Amniotic stem cell (primary cell): ENCODE measurements around the gene ARHGAP15.

Source experiments
- DNase-seq: peaks from one replicate; lab custom pipeline; 2025; lab: John Stamatoyannopoulos, UW

ARHGAP15 gene

DNA sequence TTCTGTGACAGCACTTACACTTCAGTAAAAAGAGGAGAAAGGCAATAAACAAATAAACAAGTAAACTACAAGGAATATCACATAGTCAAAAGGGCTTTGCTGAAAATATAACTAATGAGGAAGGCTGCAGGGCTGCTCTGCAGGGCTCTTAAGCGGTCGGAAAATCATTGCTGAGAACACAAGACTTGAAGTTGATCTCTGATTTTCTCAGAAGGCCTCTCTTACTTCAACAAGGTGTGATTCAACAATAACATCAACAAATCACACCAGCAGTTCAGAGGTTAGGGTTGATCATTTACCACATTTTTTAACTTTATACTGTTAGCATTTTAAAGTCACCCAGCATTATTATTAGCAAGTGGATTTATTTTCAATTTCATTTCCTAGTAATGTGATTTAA lies 215.6 kb downstream of the ARHGAP15 start:
- DNase-seq: no peak

DNA sequence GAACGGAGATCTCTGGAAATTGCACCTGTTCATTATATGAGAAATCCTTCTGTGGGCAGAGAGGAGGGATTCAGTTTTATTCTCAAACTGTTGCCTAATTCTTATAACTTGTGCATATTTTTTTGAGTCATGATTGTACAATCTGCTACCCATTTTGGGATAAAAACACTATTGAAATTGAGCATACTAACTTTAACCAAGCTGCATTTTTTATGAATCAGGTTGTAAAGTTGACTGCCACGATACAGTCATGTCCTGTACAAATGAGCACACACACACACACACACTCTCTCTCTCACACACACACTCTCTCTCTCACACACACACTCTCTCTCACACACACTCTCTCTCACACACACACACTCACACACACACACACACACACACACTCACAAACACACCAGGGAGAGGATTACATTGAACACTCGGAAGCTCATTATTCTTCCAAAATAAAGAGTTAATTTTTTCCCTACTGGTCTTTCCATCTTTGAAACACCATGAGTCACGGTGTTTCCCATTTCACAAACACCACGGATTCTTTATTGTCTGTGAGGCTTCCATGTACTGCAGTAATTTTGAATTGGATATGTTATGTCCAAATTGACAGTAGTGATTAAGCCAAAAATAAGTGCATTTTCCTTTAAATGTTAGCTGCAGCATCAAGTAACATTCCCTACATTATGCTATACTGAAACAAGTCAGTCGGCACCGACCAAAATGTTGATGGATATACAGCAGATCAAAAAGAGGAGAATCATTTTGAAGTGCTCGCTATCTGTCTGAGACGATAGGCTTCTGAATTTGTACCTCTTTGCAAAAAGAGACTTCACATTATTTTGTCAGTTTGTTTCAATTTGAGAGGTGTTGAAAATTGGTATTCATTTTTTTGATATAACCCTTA lies 216.9 kb downstream of the ARHGAP15 start:
- no peak for DNase-seq

DNA sequence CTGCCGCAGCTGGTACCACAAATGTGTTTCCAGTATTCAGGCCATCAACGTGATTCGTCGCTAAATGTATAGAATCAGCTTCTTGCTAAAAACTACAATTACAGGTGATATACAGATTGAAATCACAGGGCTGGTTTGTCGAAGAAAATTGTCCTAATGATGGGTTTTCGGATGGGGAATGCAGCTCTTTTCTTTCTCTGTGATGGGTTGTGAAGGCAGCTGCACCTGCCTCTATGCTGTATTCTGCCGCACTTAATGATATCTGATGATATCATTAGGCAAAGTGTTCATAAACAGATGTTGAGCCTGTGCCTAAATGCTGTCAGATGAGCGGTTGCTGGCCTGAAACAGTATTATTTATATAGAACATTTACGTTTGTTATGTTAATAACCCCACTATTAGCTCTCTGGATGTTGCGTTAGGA lies 218.1 kb downstream of the ARHGAP15 start:
- no peak for DNase-seq

DNA sequence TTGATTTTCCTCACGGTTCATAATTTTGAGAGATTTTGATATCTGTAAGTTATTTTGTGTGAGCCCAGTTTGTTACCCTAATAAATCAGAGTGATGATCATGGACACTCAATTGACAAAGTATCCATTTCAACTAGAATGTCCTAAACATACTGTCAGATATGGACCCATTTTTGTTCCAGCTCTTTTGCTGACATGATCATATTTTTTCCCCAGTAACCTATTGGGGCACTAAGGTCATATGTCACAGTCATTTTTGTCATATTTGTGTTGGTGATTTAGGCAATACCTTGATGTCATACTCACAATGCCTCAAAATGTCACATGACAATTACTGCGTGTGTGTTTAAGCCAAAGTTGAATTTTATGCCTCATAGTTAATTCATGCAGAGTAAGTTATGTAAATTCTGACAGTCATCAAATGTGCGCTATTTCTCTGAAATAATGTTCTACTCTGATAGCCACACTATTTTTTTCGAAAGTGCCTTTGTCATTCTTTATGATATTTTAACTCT lies 218.7 kb downstream of the ARHGAP15 start:
- DNase-seq: no peak

DNA sequence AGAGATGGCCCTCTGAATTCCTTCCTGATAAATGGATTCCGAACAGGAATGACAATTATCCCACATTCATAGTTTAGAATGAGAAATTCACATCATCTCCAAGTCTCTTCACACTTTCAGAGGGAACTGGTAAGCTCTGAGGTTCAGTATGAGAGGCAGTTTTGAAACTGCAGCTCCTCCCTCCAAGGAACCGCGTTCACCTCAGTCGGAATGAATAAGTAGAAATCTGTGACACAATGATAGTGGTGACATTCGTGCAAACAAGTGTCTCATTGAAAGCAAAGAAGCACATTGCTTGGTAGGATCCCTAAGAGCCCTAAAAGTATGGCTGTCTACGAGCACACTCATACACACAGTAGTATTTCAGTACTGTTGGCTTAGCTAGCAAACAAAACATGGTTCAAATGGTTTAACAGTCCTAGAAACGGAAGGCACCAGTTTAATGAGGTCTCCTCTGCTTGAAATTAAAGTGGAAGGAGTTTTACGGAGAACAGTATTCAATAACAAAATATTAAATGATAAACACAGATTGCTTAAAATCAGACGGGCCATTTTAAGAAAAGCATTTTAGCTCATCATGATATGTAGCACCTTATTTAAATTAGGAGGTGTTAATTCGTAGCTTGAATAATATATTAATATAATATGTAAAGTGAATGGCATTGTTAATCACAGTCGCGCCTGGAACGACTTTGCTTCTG lies 225.0 kb downstream of the ARHGAP15 start:
- DNase-seq: no peak

DNA sequence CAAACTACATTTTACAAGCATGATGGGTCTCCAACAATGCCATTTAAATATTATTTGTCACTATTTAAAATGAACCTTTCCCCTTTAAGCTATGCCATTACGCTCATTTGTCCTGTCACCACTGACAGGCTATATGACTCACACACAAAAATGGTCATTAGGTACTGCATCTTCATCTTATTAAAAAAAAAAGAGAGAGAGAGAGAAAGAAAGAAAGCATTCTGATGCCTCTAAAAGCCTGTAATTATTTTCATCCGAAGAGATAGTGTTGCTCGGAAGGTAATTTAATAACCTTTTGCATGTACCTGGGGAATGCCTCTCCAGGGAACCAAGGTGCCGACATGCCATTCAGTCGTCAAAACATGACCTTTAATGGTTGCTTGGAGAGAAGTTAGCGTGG lies 226.7 kb downstream of the ARHGAP15 start:
- DNase-seq: no peak

DNA sequence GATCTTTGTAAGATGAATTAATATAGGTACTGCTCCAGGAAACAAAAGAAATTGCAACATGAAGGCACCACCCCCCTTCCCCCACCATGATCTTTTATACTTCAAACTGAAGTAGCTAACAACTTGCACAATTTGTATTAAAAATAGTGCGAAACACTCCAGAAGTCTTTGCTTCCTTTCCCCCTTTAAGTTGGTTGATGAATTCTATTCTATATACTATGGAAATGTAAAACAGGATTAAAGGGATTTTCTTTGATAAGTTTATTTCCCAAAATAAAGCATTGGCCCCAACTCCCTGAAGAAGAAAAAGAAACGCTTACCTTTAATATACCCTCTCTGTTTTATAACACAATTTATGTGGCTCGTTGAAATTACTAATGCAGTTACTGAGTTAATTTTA lies 227.1 kb downstream of the ARHGAP15 start:
- DNase-seq: no peak

DNA sequence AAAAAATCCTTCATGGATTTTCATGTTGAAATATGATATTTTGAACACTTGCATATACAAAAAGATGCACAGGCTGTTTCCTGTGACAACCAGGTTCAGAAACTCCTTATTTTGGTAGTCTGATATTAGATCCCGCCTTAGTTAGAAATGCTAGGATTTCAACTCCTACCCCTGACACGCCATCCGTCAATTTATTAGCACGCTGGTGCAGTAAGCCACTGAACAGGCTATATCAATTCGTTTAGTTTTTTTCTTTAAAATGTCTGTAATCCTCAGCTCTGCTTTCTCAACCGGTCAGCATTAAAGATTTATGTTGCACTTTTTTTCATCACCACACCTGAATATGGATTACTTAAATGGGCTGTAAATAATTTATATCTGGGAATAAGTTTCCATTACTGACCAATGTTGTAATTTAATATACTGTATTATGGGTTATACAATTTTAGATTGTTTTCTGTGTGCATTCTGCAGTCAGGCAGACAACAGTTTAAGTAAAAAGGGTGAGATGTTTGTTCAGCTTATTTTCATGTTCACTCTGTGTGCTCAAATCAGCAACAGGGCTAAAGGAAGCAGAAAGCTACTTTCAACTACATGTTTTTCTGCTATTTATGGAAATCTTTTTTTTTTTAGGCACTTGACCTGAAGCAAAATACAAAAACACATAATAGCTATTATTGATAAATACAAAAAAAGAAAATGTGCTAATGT lies 227.7 kb downstream of the ARHGAP15 start:
- DNase-seq: no peak

DNA sequence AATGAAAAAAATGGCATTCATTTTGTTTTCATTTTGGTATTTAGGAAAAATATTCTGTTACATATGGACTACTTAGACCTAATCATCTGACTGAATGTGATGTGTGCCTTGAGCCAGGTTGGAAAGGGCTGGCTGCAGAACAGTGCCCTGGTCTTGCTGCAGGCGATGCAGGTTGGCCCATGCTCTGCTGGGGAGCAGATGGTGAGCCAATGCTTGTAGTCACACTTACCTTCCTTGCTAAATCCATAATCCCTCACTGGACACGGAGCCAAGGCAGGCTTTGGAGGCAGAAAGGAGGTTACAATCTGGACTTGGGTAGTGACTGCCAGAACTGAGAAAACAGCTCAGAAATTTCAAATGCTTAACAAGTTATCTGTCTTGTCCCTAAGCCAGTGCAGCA lies 228.7 kb downstream of the ARHGAP15 start:
- no peak for DNase-seq

DNA sequence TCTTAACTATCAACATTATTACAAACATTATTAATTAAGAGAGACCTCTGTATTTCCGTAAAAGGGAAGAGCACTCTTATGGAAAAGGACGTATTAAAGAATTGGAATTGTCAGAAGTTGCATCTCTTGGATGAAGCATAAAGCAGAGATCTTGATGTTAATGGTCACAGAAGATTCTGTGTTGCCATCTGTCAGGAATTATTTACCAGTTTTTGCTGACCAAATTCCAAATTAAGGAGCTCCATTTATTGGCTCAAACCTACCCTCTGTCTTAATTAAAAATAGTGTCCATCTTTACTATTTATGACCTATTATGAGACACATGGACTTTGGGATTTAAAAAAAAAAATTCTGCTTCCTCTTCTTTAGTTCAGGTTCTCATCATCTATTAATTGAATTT lies 232.1 kb downstream of the ARHGAP15 start:
- DNase-seq: no peak

DNA sequence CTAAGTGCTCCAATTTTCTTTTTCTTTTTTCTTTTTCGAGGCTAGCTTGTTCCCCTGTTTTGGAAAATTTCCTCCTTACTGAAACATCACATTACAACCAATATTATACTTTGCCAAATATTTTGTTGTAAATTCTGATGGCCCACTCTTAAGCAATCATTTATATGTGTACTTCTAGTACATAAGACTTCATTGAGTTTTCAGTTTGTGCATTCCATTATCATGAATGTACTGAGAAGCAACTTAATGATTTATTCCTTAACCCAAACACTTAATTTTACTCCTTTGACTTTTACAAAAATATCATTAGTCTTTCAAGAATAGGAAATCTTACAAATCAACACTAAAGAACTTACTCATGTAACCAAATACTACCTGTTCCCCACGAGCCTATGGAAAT lies 242.4 kb downstream of the ARHGAP15 start:
- no peak for DNase-seq

DNA sequence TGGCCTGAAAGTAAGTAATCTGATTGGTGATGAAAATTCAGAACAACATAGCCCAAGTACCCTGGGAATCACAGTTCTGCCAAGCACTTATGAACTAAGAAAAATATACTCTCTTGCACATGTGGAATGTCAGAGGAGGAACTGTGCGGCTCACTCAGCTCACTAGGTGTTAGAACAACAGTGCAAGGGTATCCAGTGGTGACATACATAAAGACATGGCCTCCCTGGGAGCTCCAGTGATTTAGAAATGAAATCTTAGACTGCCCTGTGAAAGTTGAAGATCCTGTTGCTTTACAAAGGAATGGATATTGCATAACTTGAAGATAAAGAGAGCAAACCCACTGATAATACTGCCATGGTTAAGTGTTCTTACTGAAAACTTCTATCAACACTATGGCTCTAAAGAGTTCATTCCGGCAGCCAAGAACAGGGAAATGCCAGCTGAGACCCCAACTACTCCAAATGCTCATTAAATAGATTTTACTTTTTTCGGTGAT lies 246.2 kb downstream of the ARHGAP15 start:
- no peak for DNase-seq

DNA sequence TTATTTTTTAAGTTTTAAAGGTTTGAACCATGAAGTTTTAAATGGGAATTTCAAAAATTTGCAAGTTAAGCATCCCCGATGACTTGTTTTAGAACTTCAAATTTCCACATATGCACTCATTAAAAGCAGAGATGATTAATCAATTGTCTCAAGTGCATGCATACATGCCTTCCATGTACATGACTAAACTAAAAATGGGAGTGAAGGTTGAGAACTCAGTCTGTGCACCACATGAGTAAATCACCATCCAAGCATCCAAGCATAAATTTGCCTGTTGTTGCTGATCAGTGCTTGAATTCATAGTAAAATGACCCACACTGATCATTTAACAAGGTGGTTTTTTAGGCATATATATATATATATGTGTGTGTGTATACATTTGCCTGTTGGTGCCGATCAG lies 249.8 kb downstream of the ARHGAP15 start:
- no peak for DNase-seq

DNA sequence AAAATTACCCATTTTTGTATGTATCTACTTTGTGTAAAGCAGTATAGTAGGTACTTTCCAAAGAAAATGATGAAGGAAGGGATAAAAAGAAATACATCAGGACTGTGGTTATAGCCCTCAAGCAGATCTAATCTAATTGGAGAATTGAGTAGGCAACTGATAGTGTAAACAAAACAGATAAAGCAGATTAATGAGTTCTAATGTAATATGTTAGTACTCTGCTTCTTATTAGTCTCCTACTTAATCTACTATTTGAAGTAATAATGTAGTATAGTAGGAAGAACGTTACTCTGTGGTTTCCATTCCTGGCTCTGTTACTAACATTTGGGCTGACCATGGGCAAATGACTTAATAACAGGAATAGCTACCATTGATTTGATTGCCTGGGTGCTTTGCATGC lies 250.7 kb downstream of the ARHGAP15 start:
- DNase-seq: no peak

DNA sequence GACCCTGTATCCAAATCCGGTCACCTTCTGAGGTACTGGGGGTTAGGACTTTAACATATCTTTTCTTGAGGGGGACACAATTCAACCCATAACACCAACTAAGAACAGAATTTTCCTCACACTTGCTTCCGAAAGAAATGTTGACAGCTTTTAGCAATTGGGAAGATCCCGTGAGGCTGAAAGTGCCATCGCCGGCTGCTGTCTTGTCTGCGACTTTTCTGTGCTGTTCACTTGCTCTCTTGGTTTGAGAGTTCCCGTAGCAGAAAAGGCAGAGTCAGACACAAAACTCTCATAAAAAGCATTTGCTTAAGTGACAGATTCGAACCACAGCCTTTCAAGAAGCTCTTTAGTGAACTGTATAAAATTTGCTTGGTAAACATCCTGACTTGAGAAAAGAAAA lies 253.4 kb downstream of the ARHGAP15 start:
- no peak for DNase-seq

DNA sequence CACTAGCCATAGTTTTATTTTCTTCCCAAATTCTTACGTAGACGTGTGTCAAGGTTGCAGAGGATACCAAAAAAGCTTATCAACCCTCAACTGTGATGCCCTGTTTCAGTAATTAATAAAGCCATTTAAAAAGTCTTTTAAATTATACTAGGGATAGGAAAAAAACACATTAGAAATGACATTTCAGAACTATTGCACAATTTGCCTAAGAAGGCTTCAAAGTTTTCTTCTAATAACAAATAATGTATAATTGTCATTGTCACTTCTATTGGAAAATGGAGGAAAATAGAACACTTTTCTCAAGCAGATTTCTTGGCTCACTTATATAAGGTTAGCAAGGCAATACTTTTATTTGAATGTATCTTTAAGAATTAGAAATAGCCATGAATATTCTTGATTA lies 253.8 kb downstream of the ARHGAP15 start:
- DNase-seq: no peak

DNA sequence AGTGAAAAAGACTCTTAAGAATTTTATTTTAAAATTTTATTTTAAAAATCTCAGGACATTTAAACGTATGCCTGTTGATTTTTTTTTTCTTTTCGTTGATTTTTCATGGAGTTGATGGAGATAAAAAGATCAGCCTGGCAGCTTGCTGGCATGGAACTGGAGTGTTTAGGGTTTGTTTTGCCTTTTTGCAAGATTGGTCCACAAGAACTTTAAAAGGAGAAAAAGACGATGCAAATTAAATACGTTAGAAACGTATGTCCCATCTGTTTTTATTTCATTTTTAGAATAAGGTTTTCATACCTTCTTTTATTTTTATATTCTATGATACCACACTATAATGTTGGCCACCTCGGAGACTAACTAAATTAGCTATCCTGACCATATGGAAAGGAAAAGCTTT lies 254.9 kb downstream of the ARHGAP15 start:
- no peak for DNase-seq

DNA sequence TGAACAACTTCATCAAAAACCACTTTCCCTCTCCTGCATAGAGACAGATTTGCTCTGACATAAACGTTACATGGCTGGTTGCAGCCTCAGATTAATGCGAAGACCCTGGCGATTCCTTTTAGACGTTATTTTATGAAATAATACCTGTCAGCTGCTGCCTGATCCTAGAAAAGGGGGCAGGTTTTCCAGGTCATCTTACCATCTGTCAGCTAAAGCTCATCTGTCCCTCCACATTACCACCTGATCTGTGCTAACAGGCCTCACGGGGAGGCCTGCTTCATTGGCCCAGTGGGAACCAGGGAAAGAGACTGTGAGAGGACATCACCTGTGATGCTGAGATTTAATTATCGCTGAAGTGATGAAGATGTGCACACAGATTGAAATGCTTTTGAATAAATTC lies 261.0 kb downstream of the ARHGAP15 start:
- DNase-seq: no peak

DNA sequence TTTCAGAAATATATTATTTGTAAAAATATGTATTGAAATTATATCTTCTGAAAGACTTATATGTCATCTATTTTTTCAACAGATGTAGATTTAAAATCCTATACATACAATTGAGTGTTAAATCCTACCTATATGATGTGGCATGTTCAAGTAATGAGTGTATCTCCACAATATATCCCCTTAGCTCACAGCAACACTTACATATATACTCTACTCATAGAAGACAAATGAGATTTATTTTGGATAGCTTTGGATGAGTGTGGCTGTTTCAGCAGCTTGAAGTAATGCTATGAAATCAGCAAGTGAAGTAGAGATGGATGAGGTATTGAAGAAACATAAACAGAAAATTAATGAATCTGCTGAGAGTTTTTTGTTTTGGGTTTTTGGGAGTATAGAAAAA lies 263.1 kb downstream of the ARHGAP15 start:
- DNase-seq: no peak

DNA sequence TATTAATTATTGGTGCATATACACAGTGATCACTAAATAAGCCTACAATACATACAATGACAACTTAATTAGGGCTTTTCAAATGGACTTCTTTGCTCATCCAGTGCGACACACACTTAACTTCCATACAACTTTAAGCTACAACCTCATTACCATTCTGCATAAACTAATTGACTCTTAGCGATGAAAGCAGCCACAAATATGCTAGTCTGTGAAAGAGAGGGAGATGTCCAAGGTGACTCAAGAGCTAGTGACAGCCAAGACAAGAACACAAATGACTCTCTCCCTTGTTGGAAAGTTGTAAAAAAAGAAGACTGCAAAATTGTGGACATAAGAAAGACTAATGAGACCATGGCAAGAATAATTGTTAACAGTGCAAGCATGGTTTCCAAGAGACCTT lies 264.8 kb downstream of the ARHGAP15 start:
- no peak for DNase-seq

DNA sequence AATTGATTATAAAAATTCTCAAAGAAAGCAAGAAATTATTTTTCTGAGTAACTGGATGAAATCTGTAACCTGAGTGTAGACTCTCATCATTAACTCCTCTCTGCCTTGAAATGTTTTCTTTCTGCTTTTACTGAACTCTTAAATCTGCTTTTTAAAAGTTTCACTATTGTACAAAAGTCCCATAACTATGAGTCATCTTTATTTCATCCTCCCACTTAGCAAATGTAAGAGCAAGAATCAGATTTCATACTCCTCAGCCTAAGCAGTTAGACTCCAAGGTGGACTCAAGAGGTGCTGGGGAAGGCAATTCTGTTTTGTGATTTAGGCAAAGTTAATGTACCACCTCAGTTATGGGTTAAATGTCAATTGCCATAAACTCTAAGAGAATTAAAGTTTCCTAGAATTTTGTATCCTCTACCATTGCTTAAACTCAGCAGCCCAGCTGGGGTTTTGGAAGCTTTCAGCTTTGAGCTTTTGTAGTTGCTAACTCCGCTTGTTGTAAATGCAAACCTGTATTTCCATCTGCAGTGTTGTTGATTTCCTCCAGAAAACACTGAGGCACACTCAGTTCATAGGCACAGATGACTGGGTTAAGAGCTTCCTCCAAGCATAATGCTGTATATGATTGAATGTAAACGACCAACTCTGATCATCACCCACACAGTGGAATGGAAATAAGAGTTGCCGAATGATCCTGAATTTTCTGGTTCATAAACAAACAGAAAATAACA lies 268.8 kb downstream of the ARHGAP15 start:
- DNase-seq: no peak

DNA sequence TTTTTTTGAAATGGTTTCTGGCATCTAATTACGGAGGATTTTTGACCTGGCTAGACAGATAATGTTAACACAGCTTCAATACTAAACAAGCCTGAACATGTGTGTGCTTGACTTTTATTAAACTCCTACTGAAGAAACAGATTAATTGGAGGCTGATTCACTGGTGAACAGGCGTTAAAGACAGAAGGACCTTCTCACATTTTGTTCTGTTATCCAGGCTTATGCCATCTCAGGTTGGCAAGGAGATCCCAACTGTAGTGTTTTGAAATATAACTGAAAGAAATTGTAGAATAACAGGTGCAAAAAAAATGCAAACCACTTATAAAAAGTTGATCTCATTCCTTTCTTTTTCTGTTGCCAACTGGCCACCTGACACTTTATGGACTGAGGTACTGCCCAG lies 269.6 kb downstream of the ARHGAP15 start:
- no peak for DNase-seq
